HEK293 (cell line): ENCODE results near the gene CHKA.

ENCODE experiments used
- CTCF ChIP-seq: fragments of 450-650 bp; formaldehyde crosslinking; IDR thresholded peaks from 2 replicates; pipeline ENCODE4 v1.5.1; 2016; ENCODE audit warnings: missing biosample characterization, missing genetic modification characterization
- KLF1 ChIP-seq: fragments of 450-650 bp; formaldehyde crosslinking; IDR thresholded peaks from 2 replicates; pipeline ENCODE4 v1.5.1; 2016; ENCODE audit warnings: missing biosample characterization, missing genetic modification characterization
- MZF1 ChIP-seq: fragments of 450-650 bp; formaldehyde crosslinking; IDR thresholded peaks from 2 replicates; pipeline ENCODE4 v1.5.1; 2017; ENCODE audit warnings: missing biosample characterization, missing genetic modification characterization, borderline replicate concordance
- OVOL3 ChIP-seq: fragments of 450-650 bp; formaldehyde crosslinking; IDR thresholded peaks from 2 replicates; pipeline ENCODE4 v1.5.1; 2016; ENCODE audit warnings: missing biosample characterization, missing genetic modification characterization
- PRDM1 ChIP-seq: fragments of 450-650 bp; formaldehyde crosslinking; IDR thresholded peaks from 2 replicates; pipeline ENCODE4; 2016; ENCODE audit warnings: missing biosample characterization, missing genetic modification characterization
- REST ChIP-seq: fragments of 450-650 bp; formaldehyde crosslinking; IDR thresholded peaks from 2 replicates; pipeline ENCODE4 v1.5.1; 2016; ENCODE audit warnings: missing biosample characterization, missing genetic modification characterization
- SP7 ChIP-seq: fragments of 450-650 bp; formaldehyde crosslinking; IDR thresholded peaks from 2 replicates; pipeline ENCODE4 v1.5.1; 2016; ENCODE audit warnings: missing biosample characterization, missing genetic modification characterization
- TRIM28 ChIP-seq: IDR thresholded peaks from 2 replicates; pipeline ENCODE4 v1.6.1; 2011; ENCODE audit warnings: low read length, control low read depth, borderline replicate concordance
- ZBTB26 ChIP-seq: fragments of 450-650 bp; formaldehyde crosslinking; optimal IDR thresholded peaks from 2 replicates; pipeline ENCODE3; 2016; ENCODE audit warnings: missing biosample characterization, mild to moderate bottlenecking, missing genetic modification characterization
- ZNF23 ChIP-seq: fragments of 450-650 bp; formaldehyde crosslinking; IDR thresholded peaks from 2 replicates; pipeline ENCODE4 v1.5.1; 2016; ENCODE audit warnings: missing biosample characterization, missing genetic modification characterization, borderline replicate concordance
- ZNF530 ChIP-seq: fragments of 450-650 bp; formaldehyde crosslinking; IDR thresholded peaks from 2 replicates; pipeline ENCODE4 v1.5.1; 2016; ENCODE audit warnings: low read depth, missing biosample characterization, missing genetic modification characterization
- ZNF785 ChIP-seq: fragments of 450-650 bp; formaldehyde crosslinking; IDR thresholded peaks from 2 replicates; pipeline ENCODE4 v1.5.1; 2016; ENCODE audit warnings: missing biosample characterization, missing genetic modification characterization

- TF ChIP-seq KLF1 (tag by site-specific recombination) = no peak
- TF ChIP-seq CTCF (tag by site-specific recombination) = no peak
- TF ChIP-seq MZF1 = no peak
- no peak for TF ChIP-seq OVOL3 (tag by site-specific recombination)
- TF ChIP-seq ZNF785 (tag by site-specific recombination) = no peak
- TF ChIP-seq ZBTB26 (tag by site-specific recombination) = no peak
- TF ChIP-seq TRIM28 = no peak
- TF ChIP-seq PRDM1 = no peak
- no peak for TF ChIP-seq ZNF23 (tag by site-specific recombination)
- TF ChIP-seq SP7 = no peak
- TF ChIP-seq ZNF530 (tag by site-specific recombination) = no peak
- TF ChIP-seq REST (tag by site-specific recombination) = no peak
Observed at GRCh38 chr11:68074584-68075352, 46.4 kb downstream of the CHKA start.
